SK-N-SH (cell line): ENCODE data around the gene ZNF438. TPM values are rescaled to one million over a fixed set of nuclear protein-coding genes. Genes with fewer than 3 reads are reported as not detected.

Experiments
- CTCF ChIA-PET: fragments of 300-600, 350-600 bp; formaldehyde crosslinking; extraction: SDS; loops from one replicate; lab custom pipeline; 2021; lab: Yijun Ruan, JAX
- POLR2A ChIA-PET: fragments of 350-600 bp; sonication (Branson Sonifier 250); formaldehyde crosslinking; extraction: SDS; loops from one replicate; lab custom pipeline; 2020; ENCODE audit warnings: antibody characterized with exemption, inconsistent platforms; lab: Yijun Ruan, JAX
- DNase-seq: peaks from one replicate; pipeline ENCODE4 v3.0.0; 2012
- H2AFZ ChIP-seq: fragments of 200-600 bp; sonication (generic); 2 replicates; pipeline ENCODE4 v1.8.1; 2016; ENCODE audit warnings: antibody characterized with exemption, mild to moderate bottlenecking, low read depth
- H3F3A ChIP-seq: fragments of 200-600 bp; sonication (generic); replicated peaks from 2 replicates; pipeline ENCODE3; 2016; ENCODE audit warnings: antibody characterized with exemption, mild to moderate bottlenecking; ENCODE audit not compliant: insufficient read depth
- H3K27ac ChIP-seq, 2 experiments: fragments of 200-500 bp in 1 of 2; fragments of 200-600 bp in 1 of 2; sonication (Bioruptor generic) in 1 of 2; sonication (generic), shearing (Covaris generic) in 1 of 2; 2 replicates each; pipeline versions ENCODE4 v1.5.1 to v1.6.1; 2014 to 2016; ENCODE audit warnings: low read depth in 2 of 2, inconsistent platforms in 1 of 2, low read length in 1 of 2, mild to moderate bottlenecking in 1 of 2, mixed read lengths in 1 of 2
- H3K27me3 ChIP-seq: fragments of 200-600 bp; sonication (generic), shearing (Covaris generic); 2 replicates; pipeline ENCODE4 v1.6.1; 2016; ENCODE audit warnings: mixed run types; ENCODE audit not compliant: insufficient read depth
- H3K36me3 ChIP-seq, 2 experiments: fragments of 200-500 bp in 1 of 2; fragments of 200-600 bp in 1 of 2; sonication (Bioruptor generic) in 1 of 2; sonication (generic) in 1 of 2; replicated peaks in 1 of 2; 2 replicates each; pipeline versions ENCODE3 to v1.5.1; 2014 to 2016; ENCODE audit warnings: low read length in 1 of 2, mild to moderate bottlenecking in 1 of 2; ENCODE audit not compliant: insufficient read depth in 2 of 2, control insufficient read depth in 1 of 2
- H3K4me1 ChIP-seq, 2 experiments: fragments of 200-500 bp in 1 of 2; fragments of 200-600 bp in 1 of 2; sonication (Bioruptor generic) in 1 of 2; sonication (generic), shearing (Covaris generic) in 1 of 2; 2 replicates each; pipeline versions ENCODE4 v1.5.1 to v1.6.1; 2014 to 2016; ENCODE audit warnings: low read depth in 1 of 2, low read length in 1 of 2, mixed run types in 1 of 2; ENCODE audit not compliant: insufficient read depth in 2 of 2, control insufficient read depth in 1 of 2
- H3K4me2 ChIP-seq: fragments of 200-600 bp; sonication (generic), shearing (Covaris generic); 2 replicates; pipeline ENCODE4 v1.6.1; 2017; ENCODE audit warnings: mixed run types
- H3K4me3 ChIP-seq, 2 experiments: fragments of 200-500 bp in 1 of 2; fragments of 200-600 bp in 1 of 2; sonication (Bioruptor generic) in 1 of 2; sonication (generic), shearing (Covaris generic) in 1 of 2; 2 replicates each; pipeline versions ENCODE4 v1.5.1 to v1.8.1; 2014 to 2016; ENCODE audit warnings: low read depth in 2 of 2, inconsistent platforms in 1 of 2, low read length in 1 of 2, mild to moderate bottlenecking in 1 of 2, mixed read lengths in 1 of 2, moderate library complexity in 1 of 2
- H3K79me2 ChIP-seq: fragments of 200-600 bp; sonication (generic); 2 replicates; pipeline ENCODE4 v1.8.1; 2017; ENCODE audit warnings: mild to moderate bottlenecking; ENCODE audit not compliant: insufficient read depth
- H3K9ac ChIP-seq: fragments of 200-600 bp; sonication (generic); 2 replicates; pipeline ENCODE4 v1.6.1; 2017; ENCODE audit warnings: mixed run types
- H3K9me2 ChIP-seq: fragments of 200-600 bp; sonication (generic); 2 replicates; pipeline ENCODE4 v1.6.1; 2017; ENCODE audit warnings: mixed run types
- H3K9me3 ChIP-seq: fragments of 200-600 bp; sonication (generic); 2 replicates; pipeline ENCODE4 v1.6.1; 2017; ENCODE audit warnings: mixed run types, mild to moderate bottlenecking, moderate library complexity
- H4K20me1 ChIP-seq: fragments of 200-600 bp; sonication (generic); 2 replicates; pipeline ENCODE4 v1.6.1; 2017; ENCODE audit warnings: mild to moderate bottlenecking, mixed run types; ENCODE audit not compliant: insufficient read depth
- EP300 ChIP-seq, 2 experiments: IDR thresholded peaks; 2 replicates each; pipeline versions ENCODE4 v1.4.0 to v1.6.1; 2012; ENCODE audit warnings: borderline replicate concordance in 1 of 2, low read depth in 1 of 2, low read length in 1 of 2
- FOSL2 ChIP-seq: IDR thresholded peaks from 2 replicates; pipeline ENCODE4 v1.4.0; 2012; ENCODE audit warnings: low read depth, mild to moderate bottlenecking, moderate library complexity, borderline replicate concordance
- FOXM1 ChIP-seq: IDR thresholded peaks from 2 replicates; pipeline ENCODE4 v1.4.0; 2012; ENCODE audit warnings: low read depth, mild to moderate bottlenecking
- GATA2 ChIP-seq: sonication (generic); formaldehyde crosslinking; IDR thresholded peaks from 2 replicates; pipeline ENCODE4 v1.5.0; 2020; ENCODE audit warnings: mild to moderate bottlenecking, missing genetic modification reagents
- JUND ChIP-seq: IDR thresholded peaks from 2 replicates; pipeline ENCODE4 v1.4.0; 2012
- MEF2A ChIP-seq: IDR thresholded peaks from 2 replicates; pipeline ENCODE4 v1.4.0; 2012; ENCODE audit warnings: low read depth, borderline replicate concordance
- POLR2AphosphoS5 ChIP-seq: IDR thresholded peaks from 2 replicates; pipeline ENCODE4 v1.6.1; 2012; ENCODE audit warnings: low read depth, low read length
- RXRA ChIP-seq: IDR thresholded peaks from 2 replicates; pipeline ENCODE4 v1.4.0; 2012; ENCODE audit warnings: low read depth, mild to moderate bottlenecking, borderline replicate concordance
- SMC3 ChIP-seq: IDR thresholded peaks from 2 replicates; pipeline ENCODE4 v1.6.1; 2012; ENCODE audit warnings: low read depth, low read length, improper control_type of control experiment
- TAF1 ChIP-seq: IDR thresholded peaks from 2 replicates; pipeline ENCODE4 v1.6.1; 2012; ENCODE audit warnings: low read depth, mild to moderate bottlenecking, low read length, moderate library complexity, borderline replicate concordance
- YY1 ChIP-seq: IDR thresholded peaks from 2 replicates; pipeline ENCODE4 v1.4.0; 2012; ENCODE audit warnings: low read depth, mild to moderate bottlenecking
- WGBS: methylation state at CpG from one replicate; pipeline ENCODE4 v1.1.6; 2017; ENCODE audit warnings: low lambda C conversion rate; 5-methylcytosine and 5-hydroxymethylcytosine counted together
- polyA plus RNA-seq, 3 experiments: library from polyadenylated mRNA; depleted of rRNA; stranded (reverse); fragments of >200 nt; gene quantifications; 2 replicates each; pipeline ENCODE4 v1.2.3, GENCODE V29; 2012
- TF ChIP-seq, protein P1 (sequence below): fragments of 150-350 bp; IDR thresholded peaks from 2 replicates; pipeline ENCODE4 v1.6.1; 2017; ENCODE audit warnings: antibody characterized with exemption, low read length, low read depth, borderline replicate concordance
- TF ChIP-seq, protein P2 (sequence below): fragments of 200-600 bp; sonication (generic); IDR thresholded peaks from 2 replicates; pipeline ENCODE4 v1.6.1; 2017; ENCODE audit warnings: antibody characterized with exemption, mild to moderate bottlenecking, moderate library complexity
- TF ChIP-seq, protein P3 (sequence below): IDR thresholded peaks from 2 replicates; pipeline ENCODE4 v1.4.0; 2012; ENCODE audit warnings: low read depth, borderline replicate concordance
- TF ChIP-seq, protein P4 (sequence below): fragments of 150-350 bp; IDR thresholded peaks from 2 replicates; pipeline ENCODE4 v1.6.1; 2016; ENCODE audit warnings: mild to moderate bottlenecking, low read depth, low read length
- TF ChIP-seq, protein P5 (sequence below): IDR thresholded peaks from 2 replicates; pipeline ENCODE4 v1.4.0; 2012; ENCODE audit warnings: low read depth, borderline replicate concordance

Gene ZNF438
- polyA plus RNA-seq, 1 of the 3 experiments (the other 2 are of a cell fraction): 2.1 TPM

DNA sequence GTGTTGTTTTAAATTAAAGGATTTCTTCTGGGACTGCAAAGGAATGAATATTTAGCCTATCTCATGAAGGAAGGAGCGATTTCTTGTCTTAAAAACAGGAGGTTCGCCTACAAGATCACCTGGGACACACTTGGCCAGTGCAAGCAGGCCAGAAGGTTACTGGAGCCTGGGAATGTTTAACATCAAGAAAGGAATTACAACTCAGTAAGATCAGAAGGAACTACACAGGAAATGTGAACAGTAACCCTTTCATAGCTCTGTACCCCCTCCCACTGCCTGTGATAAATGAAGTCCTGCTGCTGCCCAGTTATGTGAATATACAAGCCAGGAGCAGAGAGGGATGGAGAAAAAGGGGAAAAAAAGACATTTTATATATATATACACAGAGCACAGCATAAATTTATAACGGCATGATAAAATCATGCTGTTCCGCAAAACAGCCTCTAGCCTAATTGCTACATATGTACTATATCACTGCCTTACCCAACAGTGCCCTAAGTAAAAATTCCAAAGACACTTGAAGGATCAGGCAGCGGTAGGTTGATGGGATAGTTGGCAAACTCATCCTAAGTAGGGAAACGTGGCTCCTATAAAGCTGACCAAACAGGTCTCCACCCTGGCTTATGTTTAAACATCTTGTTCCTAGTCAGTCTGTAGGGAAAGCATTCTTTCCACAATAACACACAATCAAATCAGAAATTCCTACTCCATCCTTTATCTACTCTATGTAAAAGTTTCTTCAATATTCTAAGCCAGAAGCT is 63.8 kb downstream of the ZNF438 start:
- Histone ChIP-seq H3K27me3 (no peaks in the 10 kb centered on the region), H3K4me1 (no peaks in the 10 kb centered on the region), H4K20me1 (no peaks in the 10 kb centered on the region), H3K36me3 (no peaks in the 10 kb centered on the region), H3F3A (no peaks in the 10 kb centered on the region), H3K4me3 (no peak overlapping the region), H3K79me2 (no peaks in the 10 kb centered on the region), H3K9me2 (no peaks in the 10 kb centered on the region), H3K4me2 (no peak overlapping the region), H3K9ac (no peak overlapping the region), H3K27ac (no peak overlapping the region), H3K9me3 (no peaks in the 10 kb centered on the region), H2AFZ (no peak overlapping the region)
- 70% methylated on average over 6 of the region's 6 CpGs for WGBS
- no peak for DNase-seq
- ChIA-PET CTCF (interaction anchor here (0.6 to 0.7 kb wide), 2 partner anchors 816 to 868 kb away, joined by 3 to 4 read pairs; no protein-coding TSS in a partner anchor), POLR2A (no interaction called here)
- TF ChIP-seq GATA2 (CRISPR knock-in tag): no peak
- TF ChIP-seq JUND: no peak
- TF ChIP-seq, protein P1, sequence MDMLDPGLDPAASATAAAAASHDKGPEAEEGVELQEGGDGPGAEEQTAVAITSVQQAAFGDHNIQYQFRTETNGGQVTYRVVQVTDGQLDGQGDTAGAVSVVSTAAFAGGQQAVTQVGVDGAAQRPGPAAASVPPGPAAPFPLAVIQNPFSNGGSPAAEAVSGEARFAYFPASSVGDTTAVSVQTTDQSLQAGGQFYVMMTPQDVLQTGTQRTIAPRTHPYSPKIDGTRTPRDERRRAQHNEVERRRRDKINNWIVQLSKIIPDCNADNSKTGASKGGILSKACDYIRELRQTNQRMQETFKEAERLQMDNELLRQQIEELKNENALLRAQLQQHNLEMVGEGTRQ: no peak
- TF ChIP-seq EP300 (IDR thresholded peaks at IDR 0.05; ENCODE audit: borderline replicate concordance in 1 of 2, low read depth in 1 of 2, low read length in 1 of 2): no peak
- TF ChIP-seq, protein P2, sequence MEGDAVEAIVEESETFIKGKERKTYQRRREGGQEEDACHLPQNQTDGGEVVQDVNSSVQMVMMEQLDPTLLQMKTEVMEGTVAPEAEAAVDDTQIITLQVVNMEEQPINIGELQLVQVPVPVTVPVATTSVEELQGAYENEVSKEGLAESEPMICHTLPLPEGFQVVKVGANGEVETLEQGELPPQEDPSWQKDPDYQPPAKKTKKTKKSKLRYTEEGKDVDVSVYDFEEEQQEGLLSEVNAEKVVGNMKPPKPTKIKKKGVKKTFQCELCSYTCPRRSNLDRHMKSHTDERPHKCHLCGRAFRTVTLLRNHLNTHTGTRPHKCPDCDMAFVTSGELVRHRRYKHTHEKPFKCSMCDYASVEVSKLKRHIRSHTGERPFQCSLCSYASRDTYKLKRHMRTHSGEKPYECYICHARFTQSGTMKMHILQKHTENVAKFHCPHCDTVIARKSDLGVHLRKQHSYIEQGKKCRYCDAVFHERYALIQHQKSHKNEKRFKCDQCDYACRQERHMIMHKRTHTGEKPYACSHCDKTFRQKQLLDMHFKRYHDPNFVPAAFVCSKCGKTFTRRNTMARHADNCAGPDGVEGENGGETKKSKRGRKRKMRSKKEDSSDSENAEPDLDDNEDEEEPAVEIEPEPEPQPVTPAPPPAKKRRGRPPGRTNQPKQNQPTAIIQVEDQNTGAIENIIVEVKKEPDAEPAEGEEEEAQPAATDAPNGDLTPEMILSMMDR: no peak

DNA sequence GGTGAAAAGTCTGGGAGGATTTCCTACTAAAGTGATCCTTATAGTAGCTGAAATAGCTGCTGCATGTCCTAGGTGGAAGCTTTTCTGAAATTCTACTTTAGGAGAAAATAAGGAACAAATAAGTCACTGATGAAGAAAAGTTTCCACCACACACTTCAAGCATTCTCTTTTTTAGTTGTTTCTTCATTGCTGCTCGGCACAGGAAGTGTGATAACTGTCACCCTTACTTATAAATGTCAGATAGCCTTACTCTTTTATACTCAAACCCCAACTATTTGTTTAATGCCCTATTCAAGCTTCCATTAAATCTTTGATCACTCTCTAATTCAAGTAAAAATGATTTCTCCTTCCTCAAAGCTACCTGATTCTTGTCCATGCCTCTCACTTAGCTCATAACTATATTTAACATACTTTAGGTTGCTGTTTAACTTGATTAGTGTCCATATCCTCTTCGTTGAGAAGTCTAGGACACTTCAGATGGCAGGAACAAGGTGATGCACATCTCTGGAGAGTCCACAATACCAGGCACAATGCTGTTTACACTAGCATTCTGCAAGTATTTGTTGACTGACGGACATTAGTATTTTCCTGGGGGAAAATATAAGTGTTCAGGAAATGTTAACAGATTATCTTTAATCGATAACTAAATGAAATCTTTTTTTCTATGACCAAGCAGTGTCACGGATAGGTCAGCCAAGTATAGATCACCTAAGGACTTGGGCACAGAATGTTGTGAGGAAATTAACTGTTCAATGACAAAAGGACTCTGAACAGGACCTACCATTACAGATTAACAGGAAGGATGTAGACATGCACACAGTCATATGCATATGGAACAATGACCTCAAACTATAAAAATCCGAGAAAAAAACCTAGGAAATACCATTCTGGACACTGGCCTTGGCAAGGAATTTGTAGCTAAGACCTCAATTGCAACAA is 67.4 kb downstream of the ZNF438 start:
- no peaks in the 10 kb centered on the region for H3K79me2 ChIP-seq
- DNase-seq: no peak
- no peak overlapping the region for H3K27ac ChIP-seq
- no peaks in the 10 kb centered on the region for H3F3A ChIP-seq
- ChIA-PET POLR2A (no interaction called here), CTCF (interaction anchor here (0.6 kb wide), 1 partner anchor 19 kb away, joined by 3 read pairs; no protein-coding TSS in a partner anchor)
- H3K9me2 ChIP-seq: no peaks in the 10 kb centered on the region
- H3K36me3 ChIP-seq: no peaks in the 10 kb centered on the region
- H3K9ac ChIP-seq: no peak overlapping the region
- 68% methylated on average over 6 of the region's 6 CpGs for WGBS
- no peak overlapping the region for H2AFZ ChIP-seq
- no peaks in the 10 kb centered on the region for H3K4me1 ChIP-seq
- H3K9me3 ChIP-seq: no peaks in the 10 kb centered on the region
- H4K20me1 ChIP-seq: no peaks in the 10 kb centered on the region
- H3K4me3 ChIP-seq: no peak overlapping the region
- H3K4me2 ChIP-seq: no peak overlapping the region
- no peaks in the 10 kb centered on the region for H3K27me3 ChIP-seq
- TF ChIP-seq YY1 (no peak), MEF2A (no peak), TAF1 (no peak), FOSL2 (no peak), SMC3 (no peak), FOXM1 (no peak), RXRA (no peak), POLR2AphosphoS5 (no peak)
- TF ChIP-seq, protein P3, sequence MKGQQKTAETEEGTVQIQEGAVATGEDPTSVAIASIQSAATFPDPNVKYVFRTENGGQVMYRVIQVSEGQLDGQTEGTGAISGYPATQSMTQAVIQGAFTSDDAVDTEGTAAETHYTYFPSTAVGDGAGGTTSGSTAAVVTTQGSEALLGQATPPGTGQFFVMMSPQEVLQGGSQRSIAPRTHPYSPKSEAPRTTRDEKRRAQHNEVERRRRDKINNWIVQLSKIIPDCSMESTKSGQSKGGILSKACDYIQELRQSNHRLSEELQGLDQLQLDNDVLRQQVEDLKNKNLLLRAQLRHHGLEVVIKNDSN: no peak
- TF ChIP-seq, protein P1: no peak
- TF ChIP-seq, protein P4, sequence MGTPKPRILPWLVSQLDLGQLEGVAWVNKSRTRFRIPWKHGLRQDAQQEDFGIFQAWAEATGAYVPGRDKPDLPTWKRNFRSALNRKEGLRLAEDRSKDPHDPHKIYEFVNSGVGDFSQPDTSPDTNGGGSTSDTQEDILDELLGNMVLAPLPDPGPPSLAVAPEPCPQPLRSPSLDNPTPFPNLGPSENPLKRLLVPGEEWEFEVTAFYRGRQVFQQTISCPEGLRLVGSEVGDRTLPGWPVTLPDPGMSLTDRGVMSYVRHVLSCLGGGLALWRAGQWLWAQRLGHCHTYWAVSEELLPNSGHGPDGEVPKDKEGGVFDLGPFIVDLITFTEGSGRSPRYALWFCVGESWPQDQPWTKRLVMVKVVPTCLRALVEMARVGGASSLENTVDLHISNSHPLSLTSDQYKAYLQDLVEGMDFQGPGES: no peak
- TF ChIP-seq, protein P5, sequence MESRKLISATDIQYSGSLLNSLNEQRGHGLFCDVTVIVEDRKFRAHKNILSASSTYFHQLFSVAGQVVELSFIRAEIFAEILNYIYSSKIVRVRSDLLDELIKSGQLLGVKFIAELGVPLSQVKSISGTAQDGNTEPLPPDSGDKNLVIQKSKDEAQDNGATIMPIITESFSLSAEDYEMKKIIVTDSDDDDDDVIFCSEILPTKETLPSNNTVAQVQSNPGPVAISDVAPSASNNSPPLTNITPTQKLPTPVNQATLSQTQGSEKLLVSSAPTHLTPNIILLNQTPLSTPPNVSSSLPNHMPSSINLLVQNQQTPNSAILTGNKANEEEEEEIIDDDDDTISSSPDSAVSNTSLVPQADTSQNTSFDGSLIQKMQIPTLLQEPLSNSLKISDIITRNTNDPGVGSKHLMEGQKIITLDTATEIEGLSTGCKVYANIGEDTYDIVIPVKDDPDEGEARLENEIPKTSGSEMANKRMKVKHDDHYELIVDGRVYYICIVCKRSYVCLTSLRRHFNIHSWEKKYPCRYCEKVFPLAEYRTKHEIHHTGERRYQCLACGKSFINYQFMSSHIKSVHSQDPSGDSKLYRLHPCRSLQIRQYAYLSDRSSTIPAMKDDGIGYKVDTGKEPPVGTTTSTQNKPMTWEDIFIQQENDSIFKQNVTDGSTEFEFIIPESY: no peak
